Central memory CD8-positive, alpha-beta T cell (primary cell): ENCODE measurements around the gene SARS2.
"Not testable (repeated sequence)": the region's sequence is repeated elsewhere in the genome, so short reads cannot be mapped to it uniquely, and the experiment has no call there.

Experiments
- ATAC-seq: fragments of 150-1000 bp; cut with Tn5 transposase; replicated peaks from 2 replicates; pipeline ENCODE4 v1.10.0; 2022; ENCODE audit warnings: mild to moderate bottlenecking, moderate FRiP score, moderate number of reproducible peaks; ENCODE audit not compliant: poor library complexity, severe bottlenecking; ENCODE audit errors: extremely low read depth
- DNase-seq, 2 donors: peaks; one replicate each; pipeline ENCODE4 v3.0.0; 2021; ENCODE audit warnings: low spot score in 2 of 2
- H3K27ac Mint-ChIP-seq: one replicate; pipeline ENCODE4 v1.8.0; 2022; ENCODE audit warnings: low read depth, mild to moderate bottlenecking, moderate library complexity, mixed read lengths
- H3K27me3 Mint-ChIP-seq: one replicate; pipeline ENCODE4 v1.8.0; 2022; ENCODE audit warnings: mixed read lengths
- H3K36me3 Mint-ChIP-seq: one replicate; pipeline ENCODE4 v1.8.0; 2022; ENCODE audit warnings: mild to moderate bottlenecking, moderate library complexity, mixed read lengths; ENCODE audit not compliant: insufficient read depth
- H3K4me1 Mint-ChIP-seq: one replicate; pipeline ENCODE4 v1.8.0; 2022; ENCODE audit warnings: mixed read lengths
- H3K4me3 Mint-ChIP-seq: one replicate; pipeline ENCODE4 v1.8.0; 2022; ENCODE audit warnings: mild to moderate bottlenecking, moderate library complexity, mixed read lengths
- H3K9me3 Mint-ChIP-seq: one replicate; pipeline ENCODE4 v1.8.0; 2022; ENCODE audit warnings: mixed read lengths

The SARS2 gene

GRCh38 chr19:38941979-38942378, 11.4 kb upstream of the SARS2 start:
- peaks cover 16% of the 10 kb centered on the region for H3K4me1 Mint-ChIP-seq
- no peaks in the 10 kb centered on the region for H3K9me3 Mint-ChIP-seq
- no peaks in the 10 kb centered on the region for H3K27me3 Mint-ChIP-seq
- H3K36me3 Mint-ChIP-seq: peaks cover 1% of the 10 kb centered on the region
- no peak overlapping the region for H3K4me3 Mint-ChIP-seq
- ATAC-seq: no peak
- no peak overlapping the region for H3K27ac Mint-ChIP-seq
- DNase-seq: no peak

- H3K4me3 Mint-ChIP-seq: not testable (repeated sequence)
Measured at GRCh38 chr19:38941466-38941865, 10.9 kb upstream of the SARS2 start.

GRCh38 chr19:38939957-38940356, 9.4 kb upstream of the SARS2 start:
- no peaks in the 10 kb centered on the region for H3K27me3 Mint-ChIP-seq
- H3K9me3 Mint-ChIP-seq: no peaks in the 10 kb centered on the region
- peaks cover 1% of the 10 kb centered on the region for H3K36me3 Mint-ChIP-seq
- H3K4me3 Mint-ChIP-seq: no peak overlapping the region
- no peak overlapping the region for H3K27ac Mint-ChIP-seq
- DNase-seq (no peak), ATAC-seq (no peak)
- H3K4me1 Mint-ChIP-seq: peaks cover 16% of the 10 kb centered on the region

More at GRCh38 chr19:38941466-38941865, 10.9 kb upstream of the SARS2 start:
- H3K9me3 Mint-ChIP-seq, H3K27me3 Mint-ChIP-seq, DNase-seq, ATAC-seq, H3K36me3 Mint-ChIP-seq, H3K27ac Mint-ChIP-seq: not testable (repeated sequence)
- H3K4me1 Mint-ChIP-seq: peaks cover 16% of the 10 kb centered on the region

GRCh38 chr19:38933544-38933943, 3.0 kb upstream of the SARS2 start:
- Mint-ChIP-seq H3K4me1 (peaks cover 37% of the 10 kb centered on the region), H3K27ac (no peak overlapping the region), H3K27me3 (no peaks in the 10 kb centered on the region), H3K9me3 (no peaks in the 10 kb centered on the region), H3K4me3 (peak overlapping the region; percentile 44), H3K36me3 (peaks cover 14% of the 10 kb centered on the region)
- ATAC-seq (no peak), DNase-seq (no peak)

- no peak overlapping the region for H3K27ac Mint-ChIP-seq
- ATAC-seq (no peak), DNase-seq (peak in 1 of 2 donors; percentile 33)
- no peaks in the 10 kb centered on the region for H3K9me3 Mint-ChIP-seq
- H3K4me1 Mint-ChIP-seq: peaks cover 46% of the 10 kb centered on the region
- peak overlapping the region; percentile 44 for H3K4me3 Mint-ChIP-seq
- no peaks in the 10 kb centered on the region for H3K27me3 Mint-ChIP-seq
- H3K36me3 Mint-ChIP-seq: peaks cover 16% of the 10 kb centered on the region
Measured at GRCh38 chr19:38932425-38933179, 2.0 kb upstream of the SARS2 start.

- Mint-ChIP-seq H3K27ac (peak overlapping the region; percentile 98), H3K9me3 (no peaks in the 10 kb centered on the region), H3K27me3 (no peaks in the 10 kb centered on the region), H3K4me3 (peak overlapping the region; percentile 94), H3K36me3 (peaks cover 16% of the 10 kb centered on the region), H3K4me1 (peaks cover 49% of the 10 kb centered on the region)
- DNase-seq: no peak
- no peak for ATAC-seq
Measured at GRCh38 chr19:38931521-38931793, 894 bp upstream of the SARS2 start.

GRCh38 chr19:38930776-38931520, 385 bp upstream of the SARS2 start, which contains the start of gene MRPS12:
Gene MRPS12 (plus strand): TSS chr19:38930944. CDS start chr19:38931295, 351 bp downstream.
- Mint-ChIP-seq H3K4me1 (peaks cover 53% of the 10 kb centered on the region), H3K4me3 (peak within 1 kb of the TSS; percentile 94), H3K9me3 (no peaks in the 10 kb centered on the region), H3K36me3 (peaks cover 16% of the 10 kb centered on the region), H3K27ac (peak within 1 kb of the TSS; percentile 98), H3K27me3 (no peaks in the 10 kb centered on the region)
- DNase-seq: peak in 1 of 2 donors; percentile 98
- ATAC-seq: peak; percentile 89

GRCh38 chr19:38928391-38929001, 2.1 kb downstream of the SARS2 start:
- H3K4me1 Mint-ChIP-seq: peaks cover 52% of the 10 kb centered on the region
- no peaks in the 10 kb centered on the region for H3K9me3 Mint-ChIP-seq
- H3K27ac Mint-ChIP-seq: peak overlapping the region; percentile 76
- H3K36me3 Mint-ChIP-seq: peaks cover 17% of the 10 kb centered on the region
- H3K4me3 Mint-ChIP-seq: peak overlapping the region; percentile 39
- no peaks in the 10 kb centered on the region for H3K27me3 Mint-ChIP-seq
- DNase-seq: no peak
- peak; percentile 16 for ATAC-seq

GRCh38 chr19:38924388-38924787, 6.2 kb downstream of the SARS2 start:
- no peak overlapping the region for H3K4me3 Mint-ChIP-seq
- no peaks in the 10 kb centered on the region for H3K27me3 Mint-ChIP-seq
- H3K9me3 Mint-ChIP-seq: no peaks in the 10 kb centered on the region
- peak overlapping the region; percentile 72 for H3K27ac Mint-ChIP-seq
- ATAC-seq (peak; percentile 91), DNase-seq (peak in 1 of 2 donors; percentile 72)
- peaks cover 6% of the 10 kb centered on the region for H3K36me3 Mint-ChIP-seq
- peaks cover 21% of the 10 kb centered on the region for H3K4me1 Mint-ChIP-seq

- H3K4me1 Mint-ChIP-seq: peaks cover 6% of the 10 kb centered on the region
- ATAC-seq (no peak), DNase-seq (no peak)
- peaks cover 4% of the 10 kb centered on the region for H3K36me3 Mint-ChIP-seq
- no peaks in the 10 kb centered on the region for H3K27me3 Mint-ChIP-seq
- H3K4me3 Mint-ChIP-seq: no peak overlapping the region
- no peaks in the 10 kb centered on the region for H3K9me3 Mint-ChIP-seq
- no peak overlapping the region for H3K27ac Mint-ChIP-seq
Measured at GRCh38 chr19:38922482-38922881, 8.1 kb downstream of the SARS2 start.

GRCh38 chr19:38921420-38922274, 8.9 kb downstream of the SARS2 start:
- peaks cover 6% of the 10 kb centered on the region for H3K4me1 Mint-ChIP-seq
- no peak overlapping the region for H3K4me3 Mint-ChIP-seq
- ATAC-seq (no peak), DNase-seq (no peak)
- H3K27me3 Mint-ChIP-seq: no peaks in the 10 kb centered on the region
- no peaks in the 10 kb centered on the region for H3K9me3 Mint-ChIP-seq
- no peak overlapping the region for H3K27ac Mint-ChIP-seq
- peaks cover 4% of the 10 kb centered on the region for H3K36me3 Mint-ChIP-seq
